Mucosa of stomach (tissue), 1 donor: Measurements from ENCODE around the gene ACVR1B.
A peak's percentile ranks its signal among the peaks of the same experiment; 100 is the strongest.

Experiments
- H3K27me3 ChIP-seq: one replicate; pipeline ENCODE4 v1.7.0; 2013; ENCODE audit warnings: mild to moderate bottlenecking, low read length; ENCODE audit not compliant: control insufficient read depth, insufficient read depth
- H3K36me3 ChIP-seq: one replicate; pipeline ENCODE4 v1.7.0; 2013; ENCODE audit warnings: low read length; ENCODE audit not compliant: control insufficient read depth, insufficient read depth
- H3K4me1 ChIP-seq: one replicate; pipeline ENCODE4 v1.7.0; 2013; ENCODE audit warnings: mild to moderate bottlenecking, low read length; ENCODE audit not compliant: control insufficient read depth, insufficient read depth
- H3K4me3 ChIP-seq: one replicate; pipeline ENCODE4 v1.7.0; 2013; ENCODE audit warnings: low read length
- H3K9ac ChIP-seq: one replicate; pipeline ENCODE4 v1.7.0; 2013; ENCODE audit warnings: mild to moderate bottlenecking, low read length, moderate library complexity
- H3K9me3 ChIP-seq: one replicate; pipeline ENCODE4 v1.7.0; 2013; ENCODE audit warnings: mild to moderate bottlenecking, low read length, moderate library complexity; ENCODE audit not compliant: control insufficient read depth
- donor health status: Pancreatic carcinoma.

The ACVR1B gene

GRCh38 chr12:52014567-52015530 is 63.4 kb downstream of the ACVR1B start:
- no peaks in the 10 kb centered on the region for H3K36me3 ChIP-seq
- H3K9ac ChIP-seq = no peak overlapping the region
- H3K9me3 ChIP-seq = no peaks in the 10 kb centered on the region
- H3K4me1 ChIP-seq = peaks cover 11% of the 10 kb centered on the region
- peaks cover 17% of the 10 kb centered on the region for H3K27me3 ChIP-seq
- H3K4me3 ChIP-seq = no peak overlapping the region

GRCh38 chr12:52015532-52016041 is 64.1 kb downstream of the ACVR1B start:
- Histone ChIP-seq H3K4me3 (no peak overlapping the region), H3K36me3 (no peaks in the 10 kb centered on the region), H3K9ac (no peak overlapping the region), H3K27me3 (peaks cover 17% of the 10 kb centered on the region), H3K4me1 (peaks cover 7% of the 10 kb centered on the region), H3K9me3 (no peaks in the 10 kb centered on the region)

- Histone ChIP-seq H3K4me1 (peaks cover 10% of the 10 kb centered on the region), H3K9ac (no peak overlapping the region), H3K27me3 (peaks cover 23% of the 10 kb centered on the region), H3K4me3 (no peak overlapping the region), H3K36me3 (no peaks in the 10 kb centered on the region), H3K9me3 (no peaks in the 10 kb centered on the region)
Measured at GRCh38 chr12:52018433-52019112, 67.1 kb downstream of the ACVR1B start.

- no peak overlapping the region for H3K9ac ChIP-seq
- no peaks in the 10 kb centered on the region for H3K36me3 ChIP-seq
- H3K4me3 ChIP-seq = no peak overlapping the region
- H3K9me3 ChIP-seq = no peaks in the 10 kb centered on the region
- peaks cover 15% of the 10 kb centered on the region for H3K4me1 ChIP-seq
- peaks cover 19% of the 10 kb centered on the region for H3K27me3 ChIP-seq
Measured at GRCh38 chr12:52019113-52019770, 67.7 kb downstream of the ACVR1B start.

- Histone ChIP-seq H3K4me3 (no peak overlapping the region), H3K9me3 (no peaks in the 10 kb centered on the region), H3K36me3 (no peaks in the 10 kb centered on the region), H3K4me1 (peaks cover 30% of the 10 kb centered on the region), H3K9ac (no peak overlapping the region), H3K27me3 (peaks cover 9% of the 10 kb centered on the region)
Measured at GRCh38 chr12:52020539-52021336, 69.2 kb downstream of the ACVR1B start.

- no peaks in the 10 kb centered on the region for H3K9me3 ChIP-seq
- peak overlapping the region; percentile 66 for H3K9ac ChIP-seq
- peak overlapping the region; percentile 37 for H3K4me3 ChIP-seq
- H3K36me3 ChIP-seq = no peaks in the 10 kb centered on the region
- peaks cover 37% of the 10 kb centered on the region for H3K4me1 ChIP-seq
- H3K27me3 ChIP-seq = peaks cover 6% of the 10 kb centered on the region
Measured at GRCh38 chr12:52022841-52023181, 71.3 kb downstream of the ACVR1B start.

- Histone ChIP-seq H3K9ac (peak overlapping the region; percentile 66), H3K4me3 (peak overlapping the region; percentile 37), H3K4me1 (peaks cover 37% of the 10 kb centered on the region), H3K9me3 (no peaks in the 10 kb centered on the region), H3K36me3 (no peaks in the 10 kb centered on the region), H3K27me3 (peaks cover 6% of the 10 kb centered on the region)
Measured at GRCh38 chr12:52023182-52023975, 71.9 kb downstream of the ACVR1B start.

- H3K9ac ChIP-seq = peak overlapping the region; percentile 66
Measured at GRCh38 chr12:52023976-52024688, 72.6 kb downstream of the ACVR1B start.

GRCh38 chr12:52024845-52025230 is 73.3 kb downstream of the ACVR1B start:
- Histone ChIP-seq H3K4me3 (peak overlapping the region; percentile 56), H3K27me3 (peaks cover 6% of the 10 kb centered on the region), H3K9ac (peak overlapping the region; percentile 75), H3K36me3 (no peaks in the 10 kb centered on the region), H3K9me3 (no peaks in the 10 kb centered on the region), H3K4me1 (peaks cover 37% of the 10 kb centered on the region)

More at GRCh38 chr12:52023976-52024688, 72.6 kb downstream of the ACVR1B start:
- Histone ChIP-seq H3K36me3 (no peaks in the 10 kb centered on the region), H3K9me3 (no peaks in the 10 kb centered on the region), H3K27me3 (peaks cover 6% of the 10 kb centered on the region), H3K4me3 (peak overlapping the region; percentile 37), H3K4me1 (peaks cover 37% of the 10 kb centered on the region)

GRCh38 chr12:52026263-52026662 is 74.8 kb downstream of the ACVR1B start:
- H3K36me3 ChIP-seq = no peaks in the 10 kb centered on the region
- no peaks in the 10 kb centered on the region for H3K9me3 ChIP-seq
- H3K4me3 ChIP-seq = no peak overlapping the region
- peaks cover 37% of the 10 kb centered on the region for H3K4me1 ChIP-seq
- H3K27me3 ChIP-seq = peaks cover 6% of the 10 kb centered on the region
- H3K9ac ChIP-seq = no peak overlapping the region
